ENCODE measurements around the gene PLCL1. TPM values are rescaled to one million over a fixed set of nuclear protein-coding genes. Genes with fewer than 3 reads are reported as not detected.

PLCL1 gene
- total RNA-seq, 2 donors from 2014 or later = 0.04 to 0.11 TPM

DNA sequence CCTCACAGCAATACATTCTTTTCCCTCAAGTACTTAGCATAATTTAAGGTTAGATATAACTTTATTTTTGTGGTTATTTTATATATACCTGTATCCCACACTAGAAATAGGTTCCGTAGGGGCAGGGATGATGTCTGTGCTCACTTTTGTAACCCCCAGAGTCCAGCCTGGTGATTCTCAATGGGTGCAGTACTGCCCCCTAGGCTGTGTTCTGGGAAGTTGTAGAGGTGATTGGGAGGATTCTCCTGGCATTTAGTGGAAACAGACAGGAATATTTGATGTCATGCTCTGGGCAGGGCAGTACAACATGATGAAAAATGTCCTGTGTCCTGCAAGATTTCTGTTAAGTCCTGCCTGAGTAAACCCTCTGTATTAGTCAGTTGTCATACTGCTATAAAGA is 333.3 kb downstream of the PLCL1 start:
- Mint-ChIP-seq H3K4me3 (no peak overlapping the region), H3K9me3 (no peaks in the 10 kb centered on the region), H3K27ac (no peak overlapping the region), H3K27me3 (ENCODE audit: insufficient read depth) (peaks cover 15% of the 10 kb centered on the region), H3K4me1 (peaks cover 1% of the 10 kb centered on the region), H3K36me3 (ENCODE audit: low read depth) (no peaks in the 10 kb centered on the region)
- Histone ChIP-seq H3K9me3 (ENCODE audit: control insufficient read depth, low read length) (no peaks in the 10 kb centered on the region), H3K4me1 (ENCODE audit: control insufficient read depth, insufficient read depth, low read length) (no peaks in the 10 kb centered on the region), H3K9ac (ENCODE audit: extremely low read depth, low read length, poor library complexity, severe bottlenecking) (no peak overlapping the region), H3K27ac (ENCODE audit: low read depth, low read length) (no peak overlapping the region), H3K27me3 (ENCODE audit: control insufficient read depth, insufficient read depth, low read length, poor library complexity, severe bottlenecking) (peaks cover 15% of the 10 kb centered on the region), H3K4me3 (ENCODE audit: low read length) (no peak overlapping the region), H3K36me3 (ENCODE audit: control insufficient read depth, insufficient read depth, low read length) (no peaks in the 10 kb centered on the region)
- TF ChIP-seq, protein P1, sequence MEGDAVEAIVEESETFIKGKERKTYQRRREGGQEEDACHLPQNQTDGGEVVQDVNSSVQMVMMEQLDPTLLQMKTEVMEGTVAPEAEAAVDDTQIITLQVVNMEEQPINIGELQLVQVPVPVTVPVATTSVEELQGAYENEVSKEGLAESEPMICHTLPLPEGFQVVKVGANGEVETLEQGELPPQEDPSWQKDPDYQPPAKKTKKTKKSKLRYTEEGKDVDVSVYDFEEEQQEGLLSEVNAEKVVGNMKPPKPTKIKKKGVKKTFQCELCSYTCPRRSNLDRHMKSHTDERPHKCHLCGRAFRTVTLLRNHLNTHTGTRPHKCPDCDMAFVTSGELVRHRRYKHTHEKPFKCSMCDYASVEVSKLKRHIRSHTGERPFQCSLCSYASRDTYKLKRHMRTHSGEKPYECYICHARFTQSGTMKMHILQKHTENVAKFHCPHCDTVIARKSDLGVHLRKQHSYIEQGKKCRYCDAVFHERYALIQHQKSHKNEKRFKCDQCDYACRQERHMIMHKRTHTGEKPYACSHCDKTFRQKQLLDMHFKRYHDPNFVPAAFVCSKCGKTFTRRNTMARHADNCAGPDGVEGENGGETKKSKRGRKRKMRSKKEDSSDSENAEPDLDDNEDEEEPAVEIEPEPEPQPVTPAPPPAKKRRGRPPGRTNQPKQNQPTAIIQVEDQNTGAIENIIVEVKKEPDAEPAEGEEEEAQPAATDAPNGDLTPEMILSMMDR (conservative IDR thresholded peaks at IDR 0.05) = peak; percentile 71
- WGBS, 2 experiments (ENCODE audit: insufficient coverage in 1 of 2, insufficient read length in 1 of 2) = 76% methylated on average over 1 of the region's 1 CpG; no CpG with 5 or more reads in 1 of the 2 experiments
- peak; percentile 73 for DNase-seq

DNA sequence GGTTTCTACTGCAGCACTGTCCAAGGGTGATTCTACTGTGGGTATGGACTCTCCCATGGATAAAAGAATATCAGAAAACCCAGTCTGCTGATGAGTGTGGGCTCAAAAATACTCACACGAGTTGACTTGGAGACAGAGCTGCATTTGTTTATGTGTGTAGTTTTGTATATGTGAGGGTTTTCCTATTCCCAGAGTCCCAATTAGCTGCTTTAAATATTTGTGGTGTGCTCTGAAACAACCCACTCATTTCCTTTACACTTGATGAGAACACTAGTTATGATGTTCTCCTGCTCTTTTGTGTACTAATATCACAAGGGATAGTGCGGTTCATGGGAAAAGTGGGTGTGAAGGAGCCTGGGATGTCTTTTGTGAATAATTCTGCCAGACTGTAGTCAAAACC is 337.3 kb downstream of the PLCL1 start:
- H3K36me3 ChIP-seq (ENCODE audit: control insufficient read depth, insufficient read depth, low read length) = no peaks in the 10 kb centered on the region
- WGBS, 2 experiments (ENCODE audit: insufficient coverage in 1 of 2, insufficient read length in 1 of 2) = 95% methylated on average over 2 of the region's 2 CpGs; no CpG with 5 or more reads in 1 of the 2 experiments
- H3K27me3 ChIP-seq (ENCODE audit: control insufficient read depth, insufficient read depth, low read length, poor library complexity, severe bottlenecking) = no peaks in the 10 kb centered on the region
- TF ChIP-seq, protein P1 (conservative IDR thresholded peaks at IDR 0.05) = no peak
- Mint-ChIP-seq H3K4me3 (no peak overlapping the region), H3K9me3 (no peaks in the 10 kb centered on the region), H3K27me3 (ENCODE audit: insufficient read depth) (peaks cover 8% of the 10 kb centered on the region), H3K36me3 (ENCODE audit: low read depth) (no peaks in the 10 kb centered on the region), H3K4me1 (peaks cover 6% of the 10 kb centered on the region), H3K27ac (no peak overlapping the region)
- H3K9ac ChIP-seq (ENCODE audit: extremely low read depth, low read length, poor library complexity, severe bottlenecking) = no peak overlapping the region
- DNase-seq = no peak
- H3K4me1 ChIP-seq (ENCODE audit: control insufficient read depth, insufficient read depth, low read length) = peaks cover 8% of the 10 kb centered on the region
- H3K27ac ChIP-seq (ENCODE audit: low read depth, low read length) = no peak overlapping the region
- H3K9me3 ChIP-seq (ENCODE audit: control insufficient read depth, low read length) = no peaks in the 10 kb centered on the region
- H3K4me3 ChIP-seq (ENCODE audit: low read length) = no peak overlapping the region

DNA sequence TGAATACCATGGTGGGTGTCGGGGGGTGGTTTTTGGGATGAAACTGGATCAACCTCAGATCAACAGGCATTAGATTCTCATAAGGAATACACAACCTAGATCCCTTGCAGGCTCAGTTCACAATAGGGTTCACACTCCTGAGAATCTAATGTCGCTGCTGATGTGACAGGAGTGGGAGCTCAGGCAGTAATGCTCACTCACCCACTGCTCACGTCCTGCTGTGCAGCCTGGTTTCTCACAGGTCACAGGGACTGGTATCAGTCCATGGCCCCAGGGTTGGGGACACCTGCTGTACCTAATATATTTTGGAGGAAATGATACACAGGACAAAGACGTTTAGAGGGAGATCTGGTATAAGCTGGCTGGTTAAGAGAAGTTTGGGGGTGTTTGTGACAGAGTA is 338.8 kb downstream of the PLCL1 start:
- no peak for DNase-seq
- Mint-ChIP-seq H3K36me3 (ENCODE audit: low read depth) (no peaks in the 10 kb centered on the region), H3K4me1 (peaks cover 6% of the 10 kb centered on the region), H3K4me3 (no peak overlapping the region), H3K27me3 (ENCODE audit: insufficient read depth) (peaks cover 8% of the 10 kb centered on the region), H3K9me3 (no peaks in the 10 kb centered on the region), H3K27ac (no peak overlapping the region)
- Histone ChIP-seq H3K9me3 (ENCODE audit: control insufficient read depth, low read length) (no peaks in the 10 kb centered on the region), H3K27me3 (ENCODE audit: control insufficient read depth, insufficient read depth, low read length, poor library complexity, severe bottlenecking) (no peaks in the 10 kb centered on the region), H3K4me3 (ENCODE audit: low read length) (no peak overlapping the region), H3K27ac (ENCODE audit: low read depth, low read length) (no peak overlapping the region), H3K36me3 (ENCODE audit: control insufficient read depth, insufficient read depth, low read length) (no peaks in the 10 kb centered on the region), H3K9ac (ENCODE audit: extremely low read depth, low read length, poor library complexity, severe bottlenecking) (no peak overlapping the region), H3K4me1 (ENCODE audit: control insufficient read depth, insufficient read depth, low read length) (peaks cover 8% of the 10 kb centered on the region)
- WGBS, 2 experiments (ENCODE audit: insufficient coverage in 1 of 2, insufficient read length in 1 of 2) = 84 to 86% methylated on average over 1 to 4 of the region's 4 CpGs
- TF ChIP-seq, protein P1 (conservative IDR thresholded peaks at IDR 0.05) = no peak

Measured in endodermal cell (in vitro differentiated cells).